H1 (cell line): ENCODE measurements around the gene C6orf136.

ENCODE experiments used
- BCL11A ChIP-seq, 2 experiments: IDR thresholded peaks; one replicate each; pipeline ENCODE4 v1.6.1; 2011; ENCODE audit warnings: low read depth in 2 of 2, low read length in 2 of 2, mild to moderate bottlenecking in 2 of 2
- EZH2 ChIP-seq: fragments of 200-600 bp; sonication (generic); IDR thresholded peaks from 2 replicates; pipeline ENCODE4 v1.7.1; 2012; ENCODE audit warnings: low read depth, mild to moderate bottlenecking, moderate library complexity, low read length, inconsistent platforms; ENCODE audit not compliant: severe bottlenecking
- FOSL1 ChIP-seq: IDR thresholded peaks from 2 replicates; pipeline ENCODE4 v1.6.1; 2011; ENCODE audit warnings: mild to moderate bottlenecking, low read depth, low read length, moderate library complexity; ENCODE audit not compliant: insufficient read depth
- JUND ChIP-seq: IDR thresholded peaks from 2 replicates; pipeline ENCODE4 v1.6.1; 2011; ENCODE audit warnings: mild to moderate bottlenecking, improper control_type of control experiment, low read length
- MAX ChIP-seq: IDR thresholded peaks from 2 replicates; pipeline ENCODE4 v1.6.1; 2012; ENCODE audit warnings: inconsistent platforms
- NRF1 ChIP-seq: IDR thresholded peaks from 2 replicates; pipeline ENCODE4 v1.6.1; 2011; ENCODE audit warnings: mild to moderate bottlenecking, low read depth, low read length, improper control_type of control experiment
- RAD21 ChIP-seq, 2 experiments: IDR thresholded peaks in 1 of 2; conservative IDR thresholded peaks in 1 of 2; 2 replicates each; pipeline ENCODE4 v1.6.1; 2011; ENCODE audit warnings: low read depth in 2 of 2, low read length in 2 of 2, improper control_type of control experiment in 1 of 2, inconsistent platforms in 1 of 2, mild to moderate bottlenecking in 1 of 2, moderate library complexity in 1 of 2
- SRF ChIP-seq: IDR thresholded peaks from 2 replicates; pipeline ENCODE4 v1.6.1; 2011; ENCODE audit warnings: mild to moderate bottlenecking, low read depth, low read length, moderate library complexity
- TBP ChIP-seq: IDR thresholded peaks from 2 replicates; pipeline ENCODE4 v1.6.1; 2011; ENCODE audit warnings: low read depth, low read length, improper control_type of control experiment
- YY1 ChIP-seq: IDR thresholded peaks from 2 replicates; pipeline ENCODE4 v1.6.1; 2011; ENCODE audit warnings: low read depth, mild to moderate bottlenecking, low read length
- TF ChIP-seq, protein P1 (sequence below), 3 experiments: IDR thresholded peaks; 1 replicate in 2 of 3; 2 replicates in 1 of 3; pipeline versions ENCODE4 v1.5.1 to v1.6.1; 2011; ENCODE audit warnings: low read length in 3 of 3, mild to moderate bottlenecking in 3 of 3, inconsistent platforms in 2 of 3, low read depth in 1 of 3, moderate library complexity in 1 of 3; ENCODE audit not compliant: insufficient read depth in 1 of 3; ENCODE audit errors: control extremely low read depth in 1 of 3
- TF ChIP-seq, protein P2 (sequence below): IDR thresholded peaks from 2 replicates; pipeline ENCODE4 v1.6.1; 2011; ENCODE audit warnings: low read length, improper control_type of control experiment

GRCh38 chr6:30647242-30648116 is 546 bp downstream of the C6orf136 start:
- TF ChIP-seq RAD21 (IDR thresholded peaks at IDR 0.05 in 1 of 2, conservative IDR thresholded peaks at IDR 0.05 in 1 of 2; ENCODE audit: low read depth in 2 of 2, low read length in 2 of 2) (no peak), MAX (peak; percentile 9; the same call in 1 of the 2 replicates), EZH2 (no peak), JUND (no peak), TBP (no peak), YY1 (peak; percentile 73; the same call in 1 of the 2 replicates), SRF (no peak), FOSL1 (0 out of 2 replicates have a peak, but pooled peaks have one; percentile 54), BCL11A (IDR thresholded peaks at IDR 0.05; ENCODE audit: low read depth in 2 of 2, low read length in 2 of 2) (no peak), NRF1 (peak; percentile 46)
- TF ChIP-seq, protein P1, sequence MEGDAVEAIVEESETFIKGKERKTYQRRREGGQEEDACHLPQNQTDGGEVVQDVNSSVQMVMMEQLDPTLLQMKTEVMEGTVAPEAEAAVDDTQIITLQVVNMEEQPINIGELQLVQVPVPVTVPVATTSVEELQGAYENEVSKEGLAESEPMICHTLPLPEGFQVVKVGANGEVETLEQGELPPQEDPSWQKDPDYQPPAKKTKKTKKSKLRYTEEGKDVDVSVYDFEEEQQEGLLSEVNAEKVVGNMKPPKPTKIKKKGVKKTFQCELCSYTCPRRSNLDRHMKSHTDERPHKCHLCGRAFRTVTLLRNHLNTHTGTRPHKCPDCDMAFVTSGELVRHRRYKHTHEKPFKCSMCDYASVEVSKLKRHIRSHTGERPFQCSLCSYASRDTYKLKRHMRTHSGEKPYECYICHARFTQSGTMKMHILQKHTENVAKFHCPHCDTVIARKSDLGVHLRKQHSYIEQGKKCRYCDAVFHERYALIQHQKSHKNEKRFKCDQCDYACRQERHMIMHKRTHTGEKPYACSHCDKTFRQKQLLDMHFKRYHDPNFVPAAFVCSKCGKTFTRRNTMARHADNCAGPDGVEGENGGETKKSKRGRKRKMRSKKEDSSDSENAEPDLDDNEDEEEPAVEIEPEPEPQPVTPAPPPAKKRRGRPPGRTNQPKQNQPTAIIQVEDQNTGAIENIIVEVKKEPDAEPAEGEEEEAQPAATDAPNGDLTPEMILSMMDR (IDR thresholded peaks at IDR 0.05; ENCODE audit: control extremely low read depth in 1 of 3, insufficient read depth in 1 of 3, low read depth in 1 of 3, low read length in 3 of 3): no peak
- TF ChIP-seq, protein P2, sequence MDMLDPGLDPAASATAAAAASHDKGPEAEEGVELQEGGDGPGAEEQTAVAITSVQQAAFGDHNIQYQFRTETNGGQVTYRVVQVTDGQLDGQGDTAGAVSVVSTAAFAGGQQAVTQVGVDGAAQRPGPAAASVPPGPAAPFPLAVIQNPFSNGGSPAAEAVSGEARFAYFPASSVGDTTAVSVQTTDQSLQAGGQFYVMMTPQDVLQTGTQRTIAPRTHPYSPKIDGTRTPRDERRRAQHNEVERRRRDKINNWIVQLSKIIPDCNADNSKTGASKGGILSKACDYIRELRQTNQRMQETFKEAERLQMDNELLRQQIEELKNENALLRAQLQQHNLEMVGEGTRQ: no peak
